Naive B cell (primary cell): Measurements from ENCODE around the gene SGF29. TPM values are rescaled to one million over a fixed set of nuclear protein-coding genes. Genes with fewer than 3 reads are reported as not detected.
A peak's percentile ranks its signal among the peaks of the same experiment; 100 is the strongest.
"Not testable (repeated sequence)": the region's sequence is repeated elsewhere in the genome, so short reads cannot be mapped to it uniquely, and the experiment has no call there.

Source experiments
- ATAC-seq, 2 donors: fragments of 150-1000 bp; cut with Tn5 transposase; 2 replicates each; pipeline ENCODE4 v1.10.0; 2021; ENCODE audit warnings: low read depth in 2 of 2, mild to moderate bottlenecking in 2 of 2, moderate library complexity in 2 of 2
- DNase-seq: peaks from one replicate; pipeline ENCODE4 v3.0.0; 2022
- H3K27ac Mint-ChIP-seq, 6 donors: one replicate each; pipeline ENCODE4 v1.8.0; 2020 to 2022; ENCODE audit warnings: mild to moderate bottlenecking in 6 of 6, mixed read lengths in 6 of 6, moderate library complexity in 5 of 6, inconsistent platforms in 2 of 6
- H3K27me3 Mint-ChIP-seq, 3 donors: one replicate each; pipeline ENCODE4 v1.8.0; 2021 to 2022; ENCODE audit warnings: mixed read lengths in 3 of 3, mild to moderate bottlenecking in 1 of 3
- H3K36me3 Mint-ChIP-seq, 2 donors: one replicate each; pipeline ENCODE4 v1.8.0; 2020 to 2022; ENCODE audit warnings: mixed read lengths in 2 of 2, inconsistent platforms in 1 of 2, mild to moderate bottlenecking in 1 of 2
- H3K4me1 Mint-ChIP-seq, 3 donors: one replicate each; pipeline ENCODE4 v1.8.0; 2020 to 2022; ENCODE audit warnings: mixed read lengths in 3 of 3, inconsistent platforms in 1 of 3, mild to moderate bottlenecking in 1 of 3, moderate library complexity in 1 of 3
- H3K4me3 Mint-ChIP-seq, 8 donors: one replicate each; pipeline ENCODE4 v1.8.0; 2020 to 2022; ENCODE audit warnings: mild to moderate bottlenecking in 8 of 8, mixed read lengths in 8 of 8, moderate library complexity in 8 of 8, inconsistent platforms in 2 of 8
- H3K9me3 Mint-ChIP-seq, 7 donors: one replicate each; pipeline ENCODE4 v1.8.0; 2020 to 2022; ENCODE audit warnings: mixed read lengths in 7 of 7, mild to moderate bottlenecking in 5 of 7, inconsistent platforms in 2 of 7, moderate library complexity in 1 of 7
- polyA plus RNA-seq, 6 donors: library from polyadenylated mRNA; unstranded; fragments of 300-500 nt; fragmentation: Illumina TruSeq; gene quantifications; one replicate each; pipeline ENCODE4 v1.2.3, GENCODE V29; 2021; ENCODE audit warnings: low read depth in 6 of 6

SGF29 gene
- polyA plus RNA-seq, 6 donors from 2014 or later = 35.1 to 66.2 (median 50.2) TPM

- peaks cover 0 to 17% of the 10 kb centered on the region in 2 donors for H3K36me3 Mint-ChIP-seq
- ATAC-seq (no peak), DNase-seq (no peak)
- H3K4me1 Mint-ChIP-seq = peaks cover 23 to 32% (median 24%) of the 10 kb centered on the region in 3 donors
- H3K27ac Mint-ChIP-seq = no peak overlapping the region
- peak overlapping the region in 2 of 8 donors; percentile 4 to 6 for H3K4me3 Mint-ChIP-seq
- peaks cover 1 to 6% (median 4%) of the 10 kb centered on the region in 7 donors for H3K9me3 Mint-ChIP-seq
- no peaks in the 10 kb centered on the region for H3K27me3 Mint-ChIP-seq
Observed at GRCh38 chr16:28561557-28562187, 8.0 kb downstream of the SGF29 start.

GRCh38 chr16:28562199-28562598, 8.5 kb downstream of the SGF29 start:
- H3K4me1 Mint-ChIP-seq = peaks cover 21 to 28% (median 21%) of the 10 kb centered on the region in 3 donors
- H3K27ac Mint-ChIP-seq = no peak overlapping the region
- H3K9me3 Mint-ChIP-seq = peaks cover 1 to 7% (median 5%) of the 10 kb centered on the region in 7 donors
- no peak for DNase-seq
- no peak for ATAC-seq
- H3K36me3 Mint-ChIP-seq = peaks cover 2 to 19% of the 10 kb centered on the region in 2 donors
- no peak overlapping the region for H3K4me3 Mint-ChIP-seq
- H3K27me3 Mint-ChIP-seq = no peaks in the 10 kb centered on the region

- peaks cover 19 to 31% (median 24%) of the 10 kb centered on the region in 3 donors for H3K4me1 Mint-ChIP-seq
- peak overlapping the region in 1 of 8 donors; percentile 16 for H3K4me3 Mint-ChIP-seq
- peaks cover 1 to 11% (median 9%) of the 10 kb centered on the region in 7 donors for H3K9me3 Mint-ChIP-seq
- ATAC-seq (no peak), DNase-seq (no peak)
- H3K27me3 Mint-ChIP-seq = no peaks in the 10 kb centered on the region
- no peak overlapping the region for H3K27ac Mint-ChIP-seq
- H3K36me3 Mint-ChIP-seq = peaks cover 6 to 26% of the 10 kb centered on the region in 2 donors
Observed at GRCh38 chr16:28563218-28563617, 9.5 kb downstream of the SGF29 start.

- Mint-ChIP-seq H3K36me3 (peaks cover 6 to 26% of the 10 kb centered on the region in 2 donors), H3K9me3 (peaks cover 1 to 11% (median 9%) of the 10 kb centered on the region in 7 donors), H3K4me1 (peaks cover 14 to 31% (median 28%) of the 10 kb centered on the region in 3 donors)
- not testable (repeated sequence) for H3K4me3 Mint-ChIP-seq, DNase-seq, H3K27me3 Mint-ChIP-seq, ATAC-seq, H3K27ac Mint-ChIP-seq
Observed at GRCh38 chr16:28566233-28566925, 12.7 kb downstream of the SGF29 start.

- Mint-ChIP-seq H3K27ac (no peak overlapping the region), H3K4me1 (peaks cover 17 to 31% (median 30%) of the 10 kb centered on the region in 3 donors), H3K4me3 (no peak overlapping the region), H3K27me3 (no peaks in the 10 kb centered on the region), H3K36me3 (peaks cover 6 to 26% of the 10 kb centered on the region in 2 donors), H3K9me3 (peaks cover 1 to 11% (median 9%) of the 10 kb centered on the region in 7 donors)
- ATAC-seq = no peak
- no peak for DNase-seq
Observed at GRCh38 chr16:28567292-28567691, 13.6 kb downstream of the SGF29 start.

GRCh38 chr16:28569021-28569420, 15.3 kb downstream of the SGF29 start:
- ATAC-seq = no peak
- no peak for DNase-seq
- Mint-ChIP-seq H3K27me3 (no peaks in the 10 kb centered on the region), H3K36me3 (peaks cover 6 to 26% of the 10 kb centered on the region in 2 donors), H3K4me1 (peaks cover 26 to 39% (median 38%) of the 10 kb centered on the region in 3 donors), H3K4me3 (no peak overlapping the region), H3K9me3 (peaks cover 1 to 11% (median 9%) of the 10 kb centered on the region in 7 donors), H3K27ac (no peak overlapping the region)

- ATAC-seq (no peak), DNase-seq (no peak)
- H3K9me3 Mint-ChIP-seq = peaks cover 1 to 10% (median 9%) of the 10 kb centered on the region in 7 donors
- H3K27me3 Mint-ChIP-seq = no peaks in the 10 kb centered on the region
- no peak overlapping the region for H3K4me3 Mint-ChIP-seq
- peaks cover 6 to 23% of the 10 kb centered on the region in 2 donors for H3K36me3 Mint-ChIP-seq
- peaks cover 29 to 45% (median 42%) of the 10 kb centered on the region in 3 donors for H3K4me1 Mint-ChIP-seq
- H3K27ac Mint-ChIP-seq = peak overlapping the region in 1 of 6 donors; percentile 39
Observed at GRCh38 chr16:28569968-28570752, 16.4 kb downstream of the SGF29 start.

GRCh38 chr16:28572696-28573510, 19.2 kb downstream of the SGF29 start:
- Mint-ChIP-seq H3K4me1 (peaks cover 24 to 30% (median 28%) of the 10 kb centered on the region in 3 donors), H3K27me3 (no peaks in the 10 kb centered on the region), H3K27ac (peak overlapping the region in 3 of 6 donors; percentile 5 to 93 (median 74)), H3K36me3 (no peaks in the 10 kb centered on the region), H3K9me3 (no peaks in the 10 kb centered on the region), H3K4me3 (no peak overlapping the region)
- no peak for ATAC-seq
- DNase-seq = no peak

- Mint-ChIP-seq H3K27ac (peak overlapping the region in 4 of 6 donors; percentile 5 to 91 (median 42)), H3K27me3 (no peaks in the 10 kb centered on the region), H3K9me3 (no peaks in the 10 kb centered on the region), H3K4me3 (peak overlapping the region in 1 of 8 donors; percentile 55), H3K36me3 (no peaks in the 10 kb centered on the region), H3K4me1 (peaks cover 24 to 30% (median 29%) of the 10 kb centered on the region in 3 donors)
- DNase-seq (no peak), ATAC-seq (no peak)
Observed at GRCh38 chr16:28573738-28574718, 20.3 kb downstream of the SGF29 start.

- no peaks in the 10 kb centered on the region for H3K27me3 Mint-ChIP-seq
- no peak for DNase-seq
- peak overlapping the region in 3 of 6 donors; percentile 1 to 49 (median 48) for H3K27ac Mint-ChIP-seq
- H3K4me1 Mint-ChIP-seq = peaks cover 24 to 30% (median 27%) of the 10 kb centered on the region in 3 donors
- no peaks in the 10 kb centered on the region for H3K36me3 Mint-ChIP-seq
- peak overlapping the region in 1 of 8 donors; percentile 40 for H3K4me3 Mint-ChIP-seq
- no peaks in the 10 kb centered on the region for H3K9me3 Mint-ChIP-seq
- no peak for ATAC-seq
Observed at GRCh38 chr16:28574925-28575324, 21.2 kb downstream of the SGF29 start.

GRCh38 chr16:28575446-28576109, 21.9 kb downstream of the SGF29 start:
- Mint-ChIP-seq H3K27ac (no peak overlapping the region), H3K36me3 (no peaks in the 10 kb centered on the region), H3K4me3 (no peak overlapping the region), H3K9me3 (no peaks in the 10 kb centered on the region), H3K4me1 (peaks cover 24 to 30% (median 27%) of the 10 kb centered on the region in 3 donors), H3K27me3 (no peaks in the 10 kb centered on the region)
- DNase-seq (no peak), ATAC-seq (no peak)
